ENCODE measurements around the gene ZNF674. TPM values are rescaled to one million over a fixed set of nuclear protein-coding genes. Genes with fewer than 3 reads are reported as not detected.

Gene ZNF674
- total and polyA plus RNA-seq, 10 of the 15 experiments (the other 5 are each of a cell fraction or from before 2014, with no cell fraction given) = 1.0 to 3.7 (median 1.8) TPM

DNA sequence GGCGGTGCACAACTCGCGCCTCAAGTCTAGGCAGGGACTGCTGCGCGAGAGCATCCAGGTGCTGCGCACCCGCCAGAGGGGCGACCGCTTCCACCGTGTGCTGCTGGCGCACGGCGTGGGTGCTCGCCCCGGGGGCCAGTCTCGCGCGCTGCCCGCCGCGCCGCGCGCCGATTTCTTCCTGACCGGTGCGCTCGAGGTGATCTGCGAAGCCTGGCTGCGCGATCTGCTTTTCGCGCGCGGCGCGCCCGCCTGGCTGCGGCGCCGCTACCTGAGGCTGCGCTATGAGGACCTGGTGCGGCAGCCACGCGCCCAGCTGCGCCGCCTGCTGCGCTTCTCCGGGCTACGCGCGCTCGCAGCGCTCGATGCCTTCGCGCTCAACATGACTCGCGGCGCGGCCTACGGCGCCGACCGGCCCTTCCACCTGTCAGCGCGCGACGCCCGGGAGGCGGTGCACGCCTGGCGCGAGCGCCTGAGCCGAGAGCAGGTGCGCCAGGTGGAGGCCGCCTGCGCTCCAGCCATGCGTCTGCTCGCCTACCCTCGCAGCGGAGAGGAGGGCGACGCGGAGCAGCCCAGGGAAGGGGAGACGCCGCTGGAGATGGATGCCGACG, 29.7 kb upstream of the ZNF674 start:
- ATAC-seq (peak; percentile 29), FAIRE-seq (no peak), DNase-seq (ENCODE audit: low read depth, low spot score) (no peak)
- Histone ChIP-seq H3K27me3 (replicated peaks in 1 of 2; ENCODE audit: control insufficient read depth in 2 of 2, insufficient read depth in 2 of 2, low read length in 1 of 2) (no peaks in the 10 kb centered on the region), H4K20me1 (ENCODE audit: control insufficient read depth, insufficient read depth) (no peaks in the 10 kb centered on the region), H3K4me1 (ENCODE audit: control insufficient read depth, insufficient read depth, low read length) (peaks cover 22% of the 10 kb centered on the region), H3K27ac (ENCODE audit: control insufficient read depth, insufficient read depth) (peak overlapping the region; percentile 80), H3K4me3 (peak overlapping the region; percentile 69), H3K4me2 (ENCODE audit: control insufficient read depth, insufficient read depth) (peak overlapping the region; percentile 75), H3K9ac (ENCODE audit: control insufficient read depth, insufficient read depth, low read length) (peak overlapping the region; percentile 61), H3K79me2 (ENCODE audit: control insufficient read depth, insufficient read depth, low read length) (peaks cover 38% of the 10 kb centered on the region), H3K36me3 (ENCODE audit: control insufficient read depth in 2 of 2, insufficient read depth in 2 of 2, low read length in 1 of 2) (no peaks in the 10 kb centered on the region; a peak in 1 of 4 replicates), H3K9me3 (replicated peaks; ENCODE audit: control insufficient read depth, insufficient read depth, low read length) (no peaks in the 10 kb centered on the region), H2AFZ (ENCODE audit: control insufficient read depth, low read depth, low read length) (peak overlapping the region; percentile 51)
- RAD21 ChIA-PET (ENCODE audit: unreplicated experiment) = interaction anchor here (1.0 kb wide), 1 partner anchor 12 kb away, joined by 3 read pairs; no protein-coding TSS in a partner anchor
- POLR2A ChIA-PET = interaction anchor here (0.9 kb wide), 1 partner anchor 117 kb away, joined by 3 read pairs; no protein-coding TSS in a partner anchor
- CTCF ChIA-PET = interaction anchor here (1.4 kb wide), 1 partner anchor 67 kb away, joined by 3 read pairs; no protein-coding TSS in a partner anchor
- BruUV-seq (replicated peaks) = no TSS peak
- in situ Hi-C loops (cut with MboI) (no loop called here), intact Hi-C loops (cut with micrococcal nuclease; ENCODE audit: unreplicated experiment) (loop anchor here (5.0 kb wide), 1 partner anchor 137 kb away; no protein-coding TSS in a partner anchor)
- SMC1A ChIA-PET (ENCODE audit: uncharacterized antibody, unreplicated experiment) = interaction anchor here (0.6 kb wide), 1 partner anchor 18 kb away, joined by 3 read pairs; no protein-coding TSS in a partner anchor
- WGBS (ENCODE audit: insufficient coverage, insufficient replicate concordance, low lambda C conversion rate, missing lambda C conversion rate) = 57% methylated on average over 52 of the region's 90 CpGs
- no peak for TF ChIP-seq NRF1 (conservative IDR thresholded peaks at IDR 0.05; ENCODE audit: low read depth, low read length)
- TF ChIP-seq ZNF217 (IDR thresholded peaks at IDR 0.05) = no peak
- TF ChIP-seq TCF7 (IDR thresholded peaks at IDR 0.05; ENCODE audit: borderline replicate concordance) = no peak
- TF ChIP-seq POLR2A (IDR thresholded peaks at IDR 0.05; ENCODE audit: low read depth, low read length) = peak; percentile 20; the same call in 1 of the 2 replicates
- TF ChIP-seq LARP7 (IDR thresholded peaks at IDR 0.05) = peak; percentile 43
- no peak for TF ChIP-seq CEBPZ (IDR thresholded peaks at IDR 0.05; ENCODE audit: low read depth, low read length)
- no peak for TF ChIP-seq ZBTB11 (CRISPR knock-in tag; IDR thresholded peaks at IDR 0.05)
- TF ChIP-seq IKZF2 (IDR thresholded peaks at IDR 0.05) = no peak
- 0 out of 4 replicates have a peak, but pooled peaks of 1 of the 2 experiments have one; percentile 2 for TF ChIP-seq SRF (IDR thresholded peaks at IDR 0.05; ENCODE audit: low read depth in 2 of 2, low read length in 2 of 2)
- TF ChIP-seq IKZF1 (conservative IDR thresholded peaks at IDR 0.05) = peak; percentile 9; the same call in 1 of the 2 replicates
- no peak for TF ChIP-seq JUND (IDR thresholded peaks at IDR 0.05; ENCODE audit: low read depth, low read length)
- peak; percentile 81 for TF ChIP-seq HDAC6 (IDR thresholded peaks at IDR 0.05; ENCODE audit: unreplicated experiment)
- no peak for TF ChIP-seq SPI1 (IDR thresholded peaks at IDR 0.05; ENCODE audit: borderline replicate concordance, insufficient read depth, low read depth, low read length)
- peak in 1 of 2 experiments; percentile 22; a peak in 1 of 4 replicates for TF ChIP-seq BHLHE40 (IDR thresholded peaks at IDR 0.05; ENCODE audit: borderline replicate concordance in 1 of 2, low read depth in 2 of 2, low read length in 1 of 2)

Data from GM12878 (cell line).